22Rv1 (cell line): ENCODE data around the gene PRKCE.

Experiments
- H3K27ac ChIP-seq: fragments of 450-650 bp; 2 replicates; pipeline ENCODE4 v1.5.1; 2017
- CTCF ChIP-seq: fragments of 450-650 bp; IDR thresholded peaks from 2 replicates; pipeline ENCODE4 v1.5.1; 2017; ENCODE audit warnings: mild to moderate bottlenecking
- ZFX ChIP-seq: fragments of 450-650 bp; IDR thresholded peaks from 2 replicates; pipeline ENCODE4 v1.6.1; 2017; ENCODE audit warnings: antibody characterized with exemption, borderline replicate concordance

The PRKCE gene

GRCh38 chr2:45734336-45734735 is 82.9 kb downstream of the PRKCE start:
- no peak for TF ChIP-seq CTCF
- TF ChIP-seq ZFX, result no peak
- H3K27ac ChIP-seq, result no peak overlapping the region

DNA sequence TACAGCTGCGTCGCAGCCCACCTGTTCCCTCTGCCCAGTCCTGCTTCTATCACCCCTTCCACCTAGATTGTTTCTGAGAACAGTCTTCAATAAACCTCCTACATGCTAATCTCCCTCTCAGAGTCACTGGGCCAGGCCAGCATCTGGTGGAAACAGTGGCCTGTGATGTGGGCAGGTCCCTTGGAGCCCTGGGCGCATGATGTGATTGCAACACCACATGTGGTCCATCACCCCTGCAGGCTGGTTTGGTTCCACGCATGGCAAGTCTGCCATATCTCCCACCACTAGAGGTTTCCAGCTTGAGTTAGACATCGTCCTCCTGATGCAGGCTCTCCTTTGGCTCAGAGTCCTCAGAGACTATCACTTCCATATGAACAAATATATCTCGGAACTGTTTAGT is 83.5 kb downstream of the PRKCE start:
- no peak overlapping the region for H3K27ac ChIP-seq
- TF ChIP-seq ZFX (no peak), CTCF (no peak)

DNA sequence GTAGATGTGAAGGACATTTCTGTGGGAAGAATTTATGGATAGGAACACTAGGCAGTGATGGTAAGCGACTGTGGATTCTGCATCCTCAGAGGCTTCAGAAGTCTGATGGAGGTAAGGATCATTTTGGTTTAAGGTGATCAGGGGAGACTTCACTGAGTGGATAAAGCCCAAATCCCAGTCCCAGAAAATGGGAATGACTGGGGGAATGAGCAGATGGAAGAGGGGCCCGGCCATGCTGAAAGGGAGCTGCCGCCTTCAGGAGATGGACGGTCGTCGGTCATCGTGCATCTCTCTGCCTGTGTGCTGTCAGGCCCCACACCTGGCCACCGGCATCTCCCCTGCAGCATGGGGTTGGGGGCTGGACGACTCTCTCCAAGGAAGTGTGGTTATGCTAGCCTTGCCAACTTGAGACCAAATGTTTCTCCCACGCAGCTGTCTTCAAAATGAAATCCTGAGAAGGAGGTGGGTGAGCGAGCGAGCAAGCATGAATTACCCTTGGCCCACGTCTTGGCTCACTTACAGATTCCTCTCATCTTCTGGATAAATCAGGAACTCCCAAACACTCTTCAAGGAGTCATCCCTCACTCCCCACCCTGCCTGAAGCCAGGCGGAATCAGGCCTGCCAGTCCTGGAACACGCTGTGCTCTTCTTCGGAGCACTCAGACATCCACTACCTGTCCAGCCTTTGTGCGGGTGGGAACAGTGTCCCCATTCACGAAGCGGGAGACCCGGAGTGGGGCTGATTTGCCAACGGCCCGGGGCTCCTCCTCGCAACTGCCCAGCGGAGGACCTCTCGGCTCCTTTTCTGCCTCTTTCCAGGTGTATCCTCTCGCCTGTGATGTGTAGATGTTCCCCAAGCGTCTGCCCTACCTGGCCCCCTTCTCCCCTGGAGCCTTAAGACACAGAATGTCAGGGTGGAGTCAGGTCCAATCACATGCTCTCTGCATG is 85.6 kb downstream of the PRKCE start:
- TF ChIP-seq ZFX (no peak), CTCF (no peak)
- no peak overlapping the region for H3K27ac ChIP-seq

DNA sequence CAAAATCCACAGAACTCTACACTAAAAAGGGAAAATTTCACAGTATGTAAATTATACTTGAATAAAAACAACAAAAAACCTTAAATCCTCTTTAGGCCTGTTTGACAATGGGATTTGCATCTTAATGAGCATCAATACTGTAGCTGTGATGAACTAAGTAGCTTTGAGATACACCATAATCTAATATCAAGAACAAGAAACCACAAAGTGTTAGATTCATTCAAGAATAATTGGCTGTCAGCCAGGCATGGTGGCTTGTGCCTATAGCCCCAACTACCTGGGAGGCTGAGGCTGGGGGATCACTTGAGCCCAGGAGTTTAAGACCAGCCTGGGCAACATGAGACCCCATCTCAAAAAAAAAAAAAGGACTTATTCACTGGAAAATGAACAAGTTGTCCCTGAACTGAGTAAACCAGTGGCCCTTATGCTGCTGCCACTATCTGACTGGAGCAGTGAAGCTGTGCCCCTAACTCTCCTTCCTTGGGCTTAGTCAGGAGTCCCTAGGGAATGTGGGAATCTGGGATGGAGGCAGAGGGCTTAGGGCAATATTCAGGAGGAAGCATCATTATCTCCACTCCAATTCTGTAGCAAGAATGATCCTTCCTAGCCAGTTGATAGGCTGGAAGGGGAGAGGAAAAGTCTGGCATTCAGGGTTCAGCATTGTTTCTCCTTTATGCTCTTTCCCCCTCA is 88.5 kb downstream of the PRKCE start:
- no peak overlapping the region for H3K27ac ChIP-seq
- no peak for TF ChIP-seq ZFX
- TF ChIP-seq CTCF, result no peak

DNA sequence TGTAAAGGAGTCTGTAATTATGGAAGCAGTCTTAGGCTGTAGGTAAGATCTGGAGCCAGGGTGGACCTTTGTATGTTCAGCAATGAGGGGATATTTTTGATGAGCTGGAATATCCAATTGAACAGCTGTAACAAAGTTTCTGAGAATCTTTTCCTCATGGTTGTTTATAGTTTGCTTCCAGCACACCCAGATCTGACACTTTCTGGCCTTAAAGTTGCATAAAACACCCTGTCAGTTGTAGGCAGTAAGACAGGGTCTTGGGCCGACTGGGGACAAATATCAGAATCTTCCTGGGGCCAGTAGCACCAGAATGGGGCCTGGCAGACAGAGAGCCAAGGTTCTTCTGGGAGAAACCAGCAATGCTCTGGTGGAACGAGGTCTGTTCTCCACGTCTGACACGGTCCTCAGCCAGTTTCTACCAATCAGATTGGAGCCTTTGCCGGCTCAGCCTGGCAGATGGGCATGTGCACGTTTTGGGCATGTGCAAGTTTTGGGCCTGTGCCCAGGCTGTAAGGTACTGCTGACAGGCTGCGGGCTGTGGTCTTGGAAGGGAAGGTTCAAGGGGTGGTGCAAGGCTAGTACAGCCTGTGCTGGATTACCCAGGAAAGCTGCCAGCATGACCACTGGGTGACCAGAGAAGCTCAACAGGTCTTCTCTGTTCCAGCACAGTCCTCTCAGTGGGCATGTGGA is 89.8 kb downstream of the PRKCE start:
- no peak overlapping the region for H3K27ac ChIP-seq
- TF ChIP-seq CTCF (no peak), ZFX (no peak)

GRCh38 chr2:45743531-45744396 is 92.3 kb downstream of the PRKCE start:
- H3K27ac ChIP-seq, result no peak overlapping the region
- TF ChIP-seq CTCF (no peak), ZFX (no peak)
